Measurements from ENCODE around the gene RBL2. TPM values are rescaled to one million over a fixed set of nuclear protein-coding genes. Genes with fewer than 3 reads are reported as not detected.

RBL2 gene
- total RNA-seq, 1 donor from 2014 or later = 44.1 TPM

DNA sequence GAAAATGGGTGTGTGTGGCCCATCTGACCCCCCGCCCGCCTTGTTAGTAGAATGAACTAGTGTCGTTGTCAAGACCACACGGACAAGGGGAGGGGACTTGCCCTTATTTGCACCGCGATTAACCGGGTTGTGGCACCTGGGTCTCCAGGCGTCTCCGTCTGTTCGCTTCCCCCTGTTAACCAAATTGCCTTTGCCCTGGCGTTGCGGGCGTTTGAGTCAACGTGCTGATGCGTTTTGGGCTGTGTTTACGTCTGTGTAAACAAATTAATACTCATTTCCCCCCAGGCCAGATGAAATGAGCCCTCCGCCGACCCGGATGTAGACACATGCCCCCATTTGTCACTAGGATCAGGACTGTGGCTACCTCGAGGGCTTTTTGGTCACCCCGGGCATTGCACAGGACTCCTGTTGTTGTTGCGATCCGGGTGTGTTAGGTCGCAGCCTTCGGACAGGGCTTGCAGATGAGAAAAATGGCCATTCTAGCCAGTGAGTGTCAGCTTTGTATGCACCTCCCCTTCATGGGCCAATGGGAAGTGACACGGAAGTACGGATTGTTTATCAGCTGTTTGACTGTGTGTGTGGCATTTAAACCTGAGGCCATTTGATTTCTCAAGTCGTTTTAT, 906 bp downstream of the RBL2 start:
- Mint-ChIP-seq H3K4me3 (ENCODE audit: unreplicated experiment) (peak overlapping the region; percentile 95), H3K27me3 (ENCODE audit: unreplicated experiment) (peaks cover 4% of the 10 kb centered on the region), H3K4me1 (ENCODE audit: low read depth, unreplicated experiment) (peaks cover 5% of the 10 kb centered on the region), H3K27ac (ENCODE audit: unreplicated experiment) (peak overlapping the region; percentile 96), H3K9me3 (ENCODE audit: unreplicated experiment) (peaks cover 10% of the 10 kb centered on the region), H3K36me3 (ENCODE audit: unreplicated experiment) (peaks cover 5% of the 10 kb centered on the region)
- TF ChIP-seq, protein P1, sequence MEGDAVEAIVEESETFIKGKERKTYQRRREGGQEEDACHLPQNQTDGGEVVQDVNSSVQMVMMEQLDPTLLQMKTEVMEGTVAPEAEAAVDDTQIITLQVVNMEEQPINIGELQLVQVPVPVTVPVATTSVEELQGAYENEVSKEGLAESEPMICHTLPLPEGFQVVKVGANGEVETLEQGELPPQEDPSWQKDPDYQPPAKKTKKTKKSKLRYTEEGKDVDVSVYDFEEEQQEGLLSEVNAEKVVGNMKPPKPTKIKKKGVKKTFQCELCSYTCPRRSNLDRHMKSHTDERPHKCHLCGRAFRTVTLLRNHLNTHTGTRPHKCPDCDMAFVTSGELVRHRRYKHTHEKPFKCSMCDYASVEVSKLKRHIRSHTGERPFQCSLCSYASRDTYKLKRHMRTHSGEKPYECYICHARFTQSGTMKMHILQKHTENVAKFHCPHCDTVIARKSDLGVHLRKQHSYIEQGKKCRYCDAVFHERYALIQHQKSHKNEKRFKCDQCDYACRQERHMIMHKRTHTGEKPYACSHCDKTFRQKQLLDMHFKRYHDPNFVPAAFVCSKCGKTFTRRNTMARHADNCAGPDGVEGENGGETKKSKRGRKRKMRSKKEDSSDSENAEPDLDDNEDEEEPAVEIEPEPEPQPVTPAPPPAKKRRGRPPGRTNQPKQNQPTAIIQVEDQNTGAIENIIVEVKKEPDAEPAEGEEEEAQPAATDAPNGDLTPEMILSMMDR (IDR thresholded peaks at IDR 0.05; ENCODE audit: partially characterized antibody, unreplicated experiment) = no peak
- DNase-seq = peak; percentile 48

- TF ChIP-seq, protein P1 (IDR thresholded peaks at IDR 0.05; ENCODE audit: partially characterized antibody, unreplicated experiment) = no peak
- Mint-ChIP-seq H3K9me3 (ENCODE audit: unreplicated experiment) (peaks cover 4% of the 10 kb centered on the region), H3K4me1 (ENCODE audit: low read depth, unreplicated experiment) (peaks cover 5% of the 10 kb centered on the region), H3K36me3 (ENCODE audit: unreplicated experiment) (no peaks in the 10 kb centered on the region), H3K4me3 (ENCODE audit: unreplicated experiment) (no peak overlapping the region), H3K27ac (ENCODE audit: unreplicated experiment) (no peak overlapping the region), H3K27me3 (ENCODE audit: unreplicated experiment) (peaks cover 3% of the 10 kb centered on the region)
- DNase-seq = no peak
Observed at GRCh38 chr16:53440125-53440524, 5.9 kb downstream of the RBL2 start.

DNA sequence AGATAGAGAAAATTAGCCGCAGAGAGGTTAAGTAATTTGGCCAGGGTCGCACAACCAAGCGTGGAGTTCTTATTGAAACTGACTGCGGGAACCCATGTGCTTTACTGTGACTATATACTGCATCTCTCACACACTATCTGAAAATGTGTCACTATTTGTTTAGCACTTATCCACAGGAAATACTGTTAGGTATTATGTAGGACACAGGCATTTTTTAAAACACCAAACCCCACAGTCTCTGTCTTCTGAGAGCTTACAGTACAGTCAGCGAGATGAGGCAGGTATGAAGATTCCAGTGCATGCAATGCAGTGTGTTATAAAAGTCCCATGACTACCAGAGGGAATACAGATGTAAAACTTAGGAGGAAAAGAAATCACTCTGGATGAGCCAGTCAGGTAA, 11.3 kb downstream of the RBL2 start:
- H3K9me3 Mint-ChIP-seq (ENCODE audit: unreplicated experiment) = no peaks in the 10 kb centered on the region
- no peak for DNase-seq
- TF ChIP-seq, protein P1 (IDR thresholded peaks at IDR 0.05; ENCODE audit: partially characterized antibody, unreplicated experiment) = no peak
- H3K4me3 Mint-ChIP-seq (ENCODE audit: unreplicated experiment) = no peak overlapping the region
- H3K27ac Mint-ChIP-seq (ENCODE audit: unreplicated experiment) = no peak overlapping the region
- H3K36me3 Mint-ChIP-seq (ENCODE audit: unreplicated experiment) = no peaks in the 10 kb centered on the region
- no peaks in the 10 kb centered on the region for H3K27me3 Mint-ChIP-seq (ENCODE audit: unreplicated experiment)
- H3K4me1 Mint-ChIP-seq (ENCODE audit: low read depth, unreplicated experiment) = no peaks in the 10 kb centered on the region

DNA sequence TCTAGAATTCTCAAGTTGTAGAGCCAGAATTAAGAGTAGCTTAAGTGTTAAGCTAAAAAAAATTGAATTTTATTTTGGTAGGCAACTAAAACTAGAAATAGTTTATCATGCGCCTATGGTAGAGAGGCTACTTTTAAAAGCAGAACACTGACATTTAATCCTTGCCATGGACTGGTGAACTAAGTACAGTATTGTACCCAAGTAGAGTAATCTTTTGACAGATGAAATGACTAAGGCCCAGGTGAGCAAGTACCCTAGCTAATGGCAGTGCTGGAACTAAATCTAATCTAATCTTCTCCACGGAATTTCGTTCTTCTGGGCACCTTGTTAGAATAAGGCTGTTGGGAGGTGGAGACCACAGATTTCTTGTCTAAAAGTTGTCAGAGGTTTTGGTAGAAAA, 11.8 kb downstream of the RBL2 start:
- H3K4me3 Mint-ChIP-seq (ENCODE audit: unreplicated experiment) = no peak overlapping the region
- H3K9me3 Mint-ChIP-seq (ENCODE audit: unreplicated experiment) = no peaks in the 10 kb centered on the region
- no peak overlapping the region for H3K27ac Mint-ChIP-seq (ENCODE audit: unreplicated experiment)
- no peaks in the 10 kb centered on the region for H3K4me1 Mint-ChIP-seq (ENCODE audit: low read depth, unreplicated experiment)
- no peaks in the 10 kb centered on the region for H3K36me3 Mint-ChIP-seq (ENCODE audit: unreplicated experiment)
- H3K27me3 Mint-ChIP-seq (ENCODE audit: unreplicated experiment) = no peaks in the 10 kb centered on the region
- DNase-seq = no peak
- TF ChIP-seq, protein P1 (IDR thresholded peaks at IDR 0.05; ENCODE audit: partially characterized antibody, unreplicated experiment) = no peak

DNA sequence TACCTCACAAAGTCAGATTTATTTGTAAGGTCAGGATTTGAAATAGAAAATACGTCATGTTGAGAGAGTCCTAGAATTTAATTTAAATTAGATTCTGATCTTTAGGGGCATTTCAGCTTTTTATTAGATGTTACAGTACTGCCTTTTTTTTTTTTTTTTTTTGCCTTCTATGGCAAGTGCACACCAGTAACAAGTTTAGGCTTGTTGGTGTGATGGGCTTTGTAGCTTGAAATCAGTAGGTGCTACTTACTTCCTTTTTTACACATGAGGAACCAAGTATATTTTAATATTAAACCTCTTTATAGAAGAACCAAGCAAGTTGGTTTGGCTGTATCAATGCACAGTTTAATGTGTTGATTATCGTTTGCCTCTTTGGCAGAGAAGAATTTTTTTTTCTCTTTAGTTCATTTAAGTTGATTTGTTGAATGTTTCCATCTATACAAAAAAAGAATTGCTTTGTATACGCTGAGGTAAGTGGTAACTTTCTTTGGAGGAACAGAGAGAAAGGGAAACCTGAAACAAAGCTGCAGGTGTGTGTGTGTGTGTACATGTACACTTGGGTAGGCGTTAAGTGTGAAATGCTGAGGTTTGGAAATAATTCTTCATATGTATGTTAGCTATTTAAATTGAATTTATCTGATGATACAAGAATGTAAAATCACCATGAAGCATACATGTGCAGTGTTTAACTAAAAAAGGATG, 15.7 kb downstream of the RBL2 start:
- peaks cover 1% of the 10 kb centered on the region for H3K27me3 Mint-ChIP-seq (ENCODE audit: unreplicated experiment)
- no peaks in the 10 kb centered on the region for H3K36me3 Mint-ChIP-seq (ENCODE audit: unreplicated experiment)
- no peak for DNase-seq
- TF ChIP-seq, protein P1 (IDR thresholded peaks at IDR 0.05; ENCODE audit: partially characterized antibody, unreplicated experiment) = no peak
- H3K4me1 Mint-ChIP-seq (ENCODE audit: low read depth, unreplicated experiment) = no peaks in the 10 kb centered on the region
- no peak overlapping the region for H3K27ac Mint-ChIP-seq (ENCODE audit: unreplicated experiment)
- H3K9me3 Mint-ChIP-seq (ENCODE audit: unreplicated experiment) = no peaks in the 10 kb centered on the region
- no peak overlapping the region for H3K4me3 Mint-ChIP-seq (ENCODE audit: unreplicated experiment)

Data from glutamatergic neuron (in vitro differentiated cells).